ENCODE results near the gene GLCCI1.

GLCCI1 gene

DNA sequence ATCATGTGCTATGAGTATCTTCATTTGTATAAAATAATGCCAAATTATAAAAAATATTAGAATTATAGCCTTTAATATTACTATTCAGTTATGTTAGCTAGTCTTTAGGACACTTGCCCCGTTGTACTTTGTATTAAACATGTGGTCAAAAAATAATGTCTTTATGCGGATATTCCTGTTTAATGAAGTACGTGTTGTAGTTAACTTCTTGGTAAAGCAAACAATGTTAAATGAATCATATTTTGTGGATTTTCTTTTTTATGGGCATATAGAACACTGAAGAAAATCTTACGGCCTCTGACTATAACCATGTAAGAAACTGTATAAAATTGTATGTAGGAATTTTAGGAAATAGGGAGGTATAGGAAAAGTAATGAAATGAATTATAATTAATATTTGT lies 14.3 kb downstream of the GLCCI1 start:
- Histone ChIP-seq H3K79me2 (ENCODE audit: insufficient read depth, low read length) (no peaks in the 10 kb centered on the region), H4K20me1 (ENCODE audit: low read depth, low read length) (peaks cover 15% of the 10 kb centered on the region; the same call in 1 of the 2 replicates), H3K9me3 (ENCODE audit: insufficient read depth, low read length) (no peaks in the 10 kb centered on the region), H3F3A (ENCODE audit: insufficient read depth) (no peaks in the 10 kb centered on the region), H3K9ac (ENCODE audit: low read length) (no peak overlapping the region), H3K36me3 (ENCODE audit: low read length) (no peaks in the 10 kb centered on the region), H3K9me2 (replicated peaks; ENCODE audit: insufficient read depth, low read length) (no peaks in the 10 kb centered on the region), H3K4me2 (ENCODE audit: low read depth, low read length, poor library complexity, severe bottlenecking) (no peak overlapping the region), H2AFZ (ENCODE audit: low read depth, low read length, severe bottlenecking) (no peak overlapping the region), H3K27me3 (ENCODE audit: low read length) (no peaks in the 10 kb centered on the region), H3K4me3 (ENCODE audit: insufficient read depth, low read length, poor library complexity, severe bottlenecking) (no peak overlapping the region), H3K27ac (ENCODE audit: low read depth, low read length) (no peak overlapping the region)
- no peak for TF ChIP-seq EZH2phosphoT487 (conservative IDR thresholded peaks at IDR 0.05; ENCODE audit: low read length)
- TF ChIP-seq, protein P1, sequence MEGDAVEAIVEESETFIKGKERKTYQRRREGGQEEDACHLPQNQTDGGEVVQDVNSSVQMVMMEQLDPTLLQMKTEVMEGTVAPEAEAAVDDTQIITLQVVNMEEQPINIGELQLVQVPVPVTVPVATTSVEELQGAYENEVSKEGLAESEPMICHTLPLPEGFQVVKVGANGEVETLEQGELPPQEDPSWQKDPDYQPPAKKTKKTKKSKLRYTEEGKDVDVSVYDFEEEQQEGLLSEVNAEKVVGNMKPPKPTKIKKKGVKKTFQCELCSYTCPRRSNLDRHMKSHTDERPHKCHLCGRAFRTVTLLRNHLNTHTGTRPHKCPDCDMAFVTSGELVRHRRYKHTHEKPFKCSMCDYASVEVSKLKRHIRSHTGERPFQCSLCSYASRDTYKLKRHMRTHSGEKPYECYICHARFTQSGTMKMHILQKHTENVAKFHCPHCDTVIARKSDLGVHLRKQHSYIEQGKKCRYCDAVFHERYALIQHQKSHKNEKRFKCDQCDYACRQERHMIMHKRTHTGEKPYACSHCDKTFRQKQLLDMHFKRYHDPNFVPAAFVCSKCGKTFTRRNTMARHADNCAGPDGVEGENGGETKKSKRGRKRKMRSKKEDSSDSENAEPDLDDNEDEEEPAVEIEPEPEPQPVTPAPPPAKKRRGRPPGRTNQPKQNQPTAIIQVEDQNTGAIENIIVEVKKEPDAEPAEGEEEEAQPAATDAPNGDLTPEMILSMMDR (IDR thresholded peaks at IDR 0.05; ENCODE audit: insufficient read depth, low read length, poor library complexity, severe bottlenecking) = no peak

DNA sequence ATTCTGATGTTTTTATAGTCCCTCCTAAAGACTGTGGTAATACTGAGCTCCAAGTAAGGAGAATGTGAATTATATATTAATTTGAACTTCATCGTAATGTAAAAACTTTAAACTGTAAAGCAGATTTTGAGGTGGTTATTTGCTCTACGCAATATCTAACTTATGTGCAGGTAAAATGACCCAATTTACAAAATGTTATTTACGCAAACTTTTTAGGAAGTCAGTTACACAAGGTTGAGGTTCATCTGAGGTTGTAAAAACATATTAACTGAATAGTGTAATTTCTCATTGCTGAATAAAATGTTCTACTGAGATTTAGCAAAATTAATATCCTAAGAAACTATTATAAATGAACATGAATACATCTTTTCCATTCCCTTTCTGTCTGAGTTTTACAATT lies 15.8 kb downstream of the GLCCI1 start:
- Histone ChIP-seq H3K4me2 (ENCODE audit: low read depth, low read length, poor library complexity, severe bottlenecking) (no peak overlapping the region), H3K9me2 (replicated peaks; ENCODE audit: insufficient read depth, low read length) (no peaks in the 10 kb centered on the region), H3K27me3 (ENCODE audit: low read length) (no peaks in the 10 kb centered on the region), H3K27ac (ENCODE audit: low read depth, low read length) (no peak overlapping the region), H4K20me1 (ENCODE audit: low read depth, low read length) (peaks cover 11% of the 10 kb centered on the region; the same call in 1 of the 2 replicates), H2AFZ (ENCODE audit: low read depth, low read length, severe bottlenecking) (no peak overlapping the region), H3K79me2 (ENCODE audit: insufficient read depth, low read length) (no peaks in the 10 kb centered on the region), H3K9me3 (ENCODE audit: insufficient read depth, low read length) (no peaks in the 10 kb centered on the region), H3K4me3 (ENCODE audit: insufficient read depth, low read length, poor library complexity, severe bottlenecking) (no peak overlapping the region), H3F3A (ENCODE audit: insufficient read depth) (no peaks in the 10 kb centered on the region), H3K36me3 (ENCODE audit: low read length) (no peaks in the 10 kb centered on the region), H3K9ac (ENCODE audit: low read length) (no peak overlapping the region)
- no peak for TF ChIP-seq EZH2phosphoT487 (conservative IDR thresholded peaks at IDR 0.05; ENCODE audit: low read length)
- TF ChIP-seq, protein P1 (IDR thresholded peaks at IDR 0.05; ENCODE audit: insufficient read depth, low read length, poor library complexity, severe bottlenecking) = no peak

DNA sequence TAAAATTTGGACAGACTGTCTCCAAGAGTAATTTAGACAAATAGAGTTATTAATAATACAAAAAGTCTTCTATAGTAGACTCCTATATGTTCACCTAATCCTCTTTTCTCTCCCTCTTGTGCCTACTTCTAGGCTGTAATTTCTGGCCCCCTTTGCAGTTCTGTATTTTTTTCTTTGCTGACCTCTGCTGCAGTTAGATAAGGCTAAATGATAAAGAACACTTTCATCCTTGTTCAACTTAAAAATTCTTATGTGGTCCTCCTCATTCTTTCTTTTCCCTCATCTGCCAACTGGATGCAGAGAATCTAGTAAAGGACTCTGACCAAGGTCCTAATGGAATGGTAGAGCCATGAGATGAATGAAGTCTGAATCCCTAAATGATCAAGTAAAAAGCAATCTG lies 20.1 kb downstream of the GLCCI1 start:
- Histone ChIP-seq H3K27ac (ENCODE audit: low read depth, low read length) (no peak overlapping the region), H3K36me3 (ENCODE audit: low read length) (no peaks in the 10 kb centered on the region), H2AFZ (ENCODE audit: low read depth, low read length, severe bottlenecking) (no peak overlapping the region), H3K4me2 (ENCODE audit: low read depth, low read length, poor library complexity, severe bottlenecking) (no peak overlapping the region), H3K4me3 (ENCODE audit: insufficient read depth, low read length, poor library complexity, severe bottlenecking) (no peak overlapping the region), H3K9ac (ENCODE audit: low read length) (no peak overlapping the region), H3K9me3 (ENCODE audit: insufficient read depth, low read length) (0 out of 2 replicates have a peak, but pooled peaks cover 3% of the 10 kb centered on the region), H3K79me2 (ENCODE audit: insufficient read depth, low read length) (no peaks in the 10 kb centered on the region), H3K27me3 (ENCODE audit: low read length) (no peaks in the 10 kb centered on the region), H4K20me1 (ENCODE audit: low read depth, low read length) (peaks cover 4% of the 10 kb centered on the region; the same call in 1 of the 2 replicates), H3F3A (ENCODE audit: insufficient read depth) (no peaks in the 10 kb centered on the region), H3K9me2 (replicated peaks; ENCODE audit: insufficient read depth, low read length) (no peaks in the 10 kb centered on the region)
- TF ChIP-seq, protein P1 (IDR thresholded peaks at IDR 0.05; ENCODE audit: insufficient read depth, low read length, poor library complexity, severe bottlenecking) = no peak
- no peak for TF ChIP-seq EZH2phosphoT487 (conservative IDR thresholded peaks at IDR 0.05; ENCODE audit: low read length)
